ENCODE results near the gene NF2.

DNA sequence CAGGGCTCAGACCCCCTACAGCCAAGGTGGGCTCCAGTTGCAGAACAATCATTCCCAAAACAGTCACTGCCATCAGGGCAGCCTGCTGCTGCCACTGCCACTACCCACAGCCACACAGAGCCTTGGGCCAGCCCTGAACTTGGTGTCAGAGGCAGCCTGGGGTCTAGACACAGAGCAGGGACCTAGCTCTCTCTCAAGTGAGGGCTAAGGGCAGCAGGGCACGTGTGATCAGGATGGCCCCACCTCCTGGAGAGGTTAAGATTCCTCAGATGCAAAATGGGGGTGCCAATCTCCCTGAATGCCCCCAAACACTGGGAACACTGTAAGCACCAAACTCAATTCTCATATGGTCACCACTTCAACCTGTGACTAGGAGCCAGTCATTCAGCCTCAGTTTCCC, 132.0 kb downstream of the NF2 start:
- TF ChIP-seq, protein P1, sequence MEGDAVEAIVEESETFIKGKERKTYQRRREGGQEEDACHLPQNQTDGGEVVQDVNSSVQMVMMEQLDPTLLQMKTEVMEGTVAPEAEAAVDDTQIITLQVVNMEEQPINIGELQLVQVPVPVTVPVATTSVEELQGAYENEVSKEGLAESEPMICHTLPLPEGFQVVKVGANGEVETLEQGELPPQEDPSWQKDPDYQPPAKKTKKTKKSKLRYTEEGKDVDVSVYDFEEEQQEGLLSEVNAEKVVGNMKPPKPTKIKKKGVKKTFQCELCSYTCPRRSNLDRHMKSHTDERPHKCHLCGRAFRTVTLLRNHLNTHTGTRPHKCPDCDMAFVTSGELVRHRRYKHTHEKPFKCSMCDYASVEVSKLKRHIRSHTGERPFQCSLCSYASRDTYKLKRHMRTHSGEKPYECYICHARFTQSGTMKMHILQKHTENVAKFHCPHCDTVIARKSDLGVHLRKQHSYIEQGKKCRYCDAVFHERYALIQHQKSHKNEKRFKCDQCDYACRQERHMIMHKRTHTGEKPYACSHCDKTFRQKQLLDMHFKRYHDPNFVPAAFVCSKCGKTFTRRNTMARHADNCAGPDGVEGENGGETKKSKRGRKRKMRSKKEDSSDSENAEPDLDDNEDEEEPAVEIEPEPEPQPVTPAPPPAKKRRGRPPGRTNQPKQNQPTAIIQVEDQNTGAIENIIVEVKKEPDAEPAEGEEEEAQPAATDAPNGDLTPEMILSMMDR (IDR thresholded peaks at IDR 0.05; ENCODE audit: low read depth, low read length, poor library complexity, severe bottlenecking) = no peak
- TF ChIP-seq EZH2phosphoT487 (IDR thresholded peaks at IDR 0.05; ENCODE audit: borderline replicate concordance, low read length) = no peak
